Type B pancreatic cell (in vitro differentiated cells): ENCODE data around the gene ZNF205. TPM values are rescaled to one million over a fixed set of nuclear protein-coding genes. Genes with fewer than 3 reads are reported as not detected.

Experiments used
- DNase-seq: peaks from one replicate; pipeline ENCODE4 v3.0.0; 2021; ENCODE audit warnings: mixed read lengths; ENCODE audit not compliant: unreplicated experiment; ENCODE audit errors: extremely low spot score
- H3K27ac Mint-ChIP-seq: 2 replicates; pipeline ENCODE4 v1.8.0; 2021; ENCODE audit warnings: mild to moderate bottlenecking, mixed read lengths
- H3K27me3 Mint-ChIP-seq: 2 replicates; pipeline ENCODE4 v1.8.0; 2021; ENCODE audit warnings: mixed read lengths
- H3K36me3 Mint-ChIP-seq: 2 replicates; pipeline ENCODE4 v1.8.0; 2021; ENCODE audit warnings: mixed read lengths
- H3K4me1 Mint-ChIP-seq: one replicate; pipeline ENCODE4 v1.8.0; 2021; ENCODE audit warnings: mixed read lengths; ENCODE audit not compliant: unreplicated experiment
- H3K4me3 Mint-ChIP-seq: 2 replicates; pipeline ENCODE4 v1.8.0; 2021; ENCODE audit warnings: mild to moderate bottlenecking, mixed read lengths
- H3K9me3 Mint-ChIP-seq: 2 replicates; pipeline ENCODE4 v1.8.0; 2021; ENCODE audit warnings: mixed read lengths
- CTCF ChIP-seq: fragments of 200-600 bp; sonication (generic); conservative IDR thresholded peaks from 2 replicates; pipeline ENCODE4 v1.5.0; 2021; ENCODE audit warnings: antibody characterized with exemption, mild to moderate bottlenecking
- total RNA-seq: library from RNA; stranded (reverse); gene quantifications from 2 replicates; pipeline ENCODE4 v1.2.1, GENCODE V29; 2021; ENCODE audit warnings: low replicate concordance

Gene ZNF205
- total RNA-seq, 1 donor from 2014 or later, result 15.0 TPM

- Mint-ChIP-seq H3K27me3 (peaks cover 6% of the 10 kb centered on the region), H3K4me1 (peaks cover 15% of the 10 kb centered on the region), H3K9me3 (no peaks in the 10 kb centered on the region), H3K36me3 (no peaks in the 10 kb centered on the region), H3K4me3 (peak overlapping the region; percentile 90), H3K27ac (peak overlapping the region; percentile 85)
- DNase-seq, result peak; percentile 95
- TF ChIP-seq CTCF, result no peak
Observed at GRCh38 chr16:3106205-3106928, 6.0 kb upstream of the ZNF205 start.

GRCh38 chr16:3112881-3113574 lies 642 bp downstream of the ZNF205 start:
- peaks cover 21% of the 10 kb centered on the region for H3K4me1 Mint-ChIP-seq
- peak overlapping the region; percentile 93 for H3K4me3 Mint-ChIP-seq
- no peak for DNase-seq
- no peaks in the 10 kb centered on the region for H3K36me3 Mint-ChIP-seq
- H3K27me3 Mint-ChIP-seq, result no peaks in the 10 kb centered on the region
- H3K9me3 Mint-ChIP-seq, result no peaks in the 10 kb centered on the region
- H3K27ac Mint-ChIP-seq, result peak overlapping the region; percentile 86
- TF ChIP-seq CTCF, result no peak

- Mint-ChIP-seq H3K4me3 (peak overlapping the region; percentile 93), H3K4me1 (peaks cover 21% of the 10 kb centered on the region), H3K27me3 (no peaks in the 10 kb centered on the region), H3K36me3 (no peaks in the 10 kb centered on the region), H3K9me3 (no peaks in the 10 kb centered on the region), H3K27ac (peak overlapping the region; percentile 39)
- no peak for DNase-seq
- no peak for TF ChIP-seq CTCF
Observed at GRCh38 chr16:3113765-3114479, 1.5 kb downstream of the ZNF205 start.

GRCh38 chr16:3115003-3115402 lies 2.6 kb downstream of the ZNF205 start:
- no peak for DNase-seq
- Mint-ChIP-seq H3K36me3 (no peaks in the 10 kb centered on the region), H3K27ac (no peak overlapping the region), H3K9me3 (no peaks in the 10 kb centered on the region), H3K27me3 (no peaks in the 10 kb centered on the region), H3K4me3 (peak overlapping the region; percentile 80), H3K4me1 (peaks cover 21% of the 10 kb centered on the region)
- no peak for TF ChIP-seq CTCF

GRCh38 chr16:3115561-3115960 lies 3.2 kb downstream of the ZNF205 start:
- H3K9me3 Mint-ChIP-seq, result no peaks in the 10 kb centered on the region
- no peak for DNase-seq
- no peaks in the 10 kb centered on the region for H3K27me3 Mint-ChIP-seq
- no peak for TF ChIP-seq CTCF
- H3K4me3 Mint-ChIP-seq, result no peak overlapping the region
- H3K27ac Mint-ChIP-seq, result no peak overlapping the region
- H3K36me3 Mint-ChIP-seq, result no peaks in the 10 kb centered on the region
- H3K4me1 Mint-ChIP-seq, result peaks cover 21% of the 10 kb centered on the region
